PC-9 (cell line): ENCODE measurements around the gene PCMTD2. TPM values are rescaled to one million over a fixed set of nuclear protein-coding genes. Genes with fewer than 3 reads are reported as not detected.

ENCODE experiments used
- BruUV-seq: library from RNA; stranded (reverse); fragments of 400-500 nt; replicated peaks from 2 replicates; lab custom pipeline; 2021; lab: Mats Ljungman, UMichigan
- CTCF ChIA-PET: fragments of 300-600 bp; sonication (Branson Sonifier 250); formaldehyde crosslinking; loops from one replicate; lab custom pipeline; 2022; ENCODE audit warnings: antibody characterized with exemption; lab: Charles Lee
- POLR2A ChIA-PET: fragments of 300-600 bp; sonication (Branson Sonifier 250); formaldehyde crosslinking; loops from one replicate; lab custom pipeline; 2022; ENCODE audit warnings: antibody characterized with exemption; ENCODE audit not compliant: unreplicated experiment; lab: Charles Lee
- DNase-seq, 2 experiments: peaks; one replicate each; pipeline versions ENCODE4 v3.0.0 to v3.0.0-alpha.2; 2015 to 2022; ENCODE audit warnings: mixed read lengths in 1 of 2
- H2AFZ ChIP-seq: fragments of 200-600 bp; sonication (generic); 2 replicates; pipeline ENCODE4 v1.8.1; 2017; ENCODE audit warnings: antibody characterized with exemption
- H3F3A ChIP-seq: fragments of 200-600 bp; sonication (generic); 2 replicates; pipeline ENCODE4 v1.8.1; 2017; ENCODE audit warnings: antibody characterized with exemption, mild to moderate bottlenecking, low read depth; ENCODE audit not compliant: insufficient read depth
- H3K27ac ChIP-seq: fragments of 200-600 bp; sonication (generic); 2 replicates; pipeline ENCODE4 v1.6.1; 2016; ENCODE audit warnings: mixed run types
- H3K27me3 ChIP-seq: fragments of 200-600 bp; sonication (generic); 2 replicates; pipeline ENCODE4 v1.6.1; 2016; ENCODE audit warnings: low read depth, mixed run types; ENCODE audit not compliant: insufficient read depth
- H3K36me3 ChIP-seq: fragments of 200-600 bp; sonication (generic); 2 replicates; pipeline ENCODE4 v1.6.1; 2016; ENCODE audit warnings: low read depth, mixed run types
- H3K4me1 ChIP-seq: fragments of 200-600 bp; sonication (generic); replicated peaks from 2 replicates; pipeline ENCODE4 v1.6.1; 2016; ENCODE audit warnings: mixed run types; ENCODE audit not compliant: insufficient read depth
- H3K4me2 ChIP-seq: fragments of 200-600 bp; sonication (generic); 2 replicates; pipeline ENCODE4 v1.6.1; 2017; ENCODE audit warnings: mixed run types
- H3K4me3 ChIP-seq: fragments of 200-600 bp; sonication (generic); 2 replicates; pipeline ENCODE4 v1.6.1; 2016; ENCODE audit warnings: mixed run types
- H3K79me2 ChIP-seq: fragments of 200-600 bp; sonication (generic); 2 replicates; pipeline ENCODE4 v1.6.1; 2017; ENCODE audit warnings: low read depth, mixed run types
- H3K9me2 ChIP-seq: fragments of 200-600 bp; sonication (generic); 2 replicates; pipeline ENCODE4 v1.8.1; 2017; ENCODE audit warnings: mild to moderate bottlenecking; ENCODE audit not compliant: insufficient read depth
- H3K9me3 ChIP-seq: fragments of 200-600 bp; sonication (generic); 2 replicates; pipeline ENCODE4 v1.8.1; 2016; ENCODE audit warnings: low read depth; ENCODE audit not compliant: insufficient read depth
- H4K20me1 ChIP-seq: fragments of 200-600 bp; sonication (generic); 2 replicates; pipeline ENCODE4 v1.8.1; 2017; ENCODE audit not compliant: insufficient read depth
- CTCF ChIP-seq: fragments of 200-600 bp; sonication (generic); conservative IDR thresholded peaks from 2 replicates; pipeline ENCODE4 v1.6.1; 2017; ENCODE audit warnings: mixed run types, antibody characterized with exemption, mild to moderate bottlenecking, moderate library complexity
- EZH2 ChIP-seq: fragments of 200-600 bp; sonication (generic); IDR thresholded peaks from 2 replicates; pipeline ENCODE4 v1.8.0; 2017; ENCODE audit warnings: antibody characterized with exemption, low read depth
- intact Hi-C: fragments of 100-400 bp; cut with micrococcal nuclease; formaldehyde crosslinking; loops from one replicate; pipeline ENCODE4 v1.10.0; 2022; ENCODE audit not compliant: unreplicated experiment
- total RNA-seq: library from RNA; stranded (reverse); gene quantifications from 2 replicates; pipeline ENCODE4 v1.2.3, GENCODE V29; 2021

PCMTD2 gene
- total RNA-seq, 1 experiment from 2014 or later, result 86.5 TPM

GRCh38 chr20:64228086-64228653 lies 27.4 kb upstream of the PCMTD2 start:
- Histone ChIP-seq H3K36me3 (no peaks in the 10 kb centered on the region), H3K4me1 (no peaks in the 10 kb centered on the region), H3K4me3 (no peak overlapping the region), H3K27me3 (peaks cover 78% of the 10 kb centered on the region), H3K4me2 (no peak overlapping the region), H3K27ac (no peak overlapping the region), H3K9me2 (no peaks in the 10 kb centered on the region), H3K79me2 (no peaks in the 10 kb centered on the region), H3F3A (no peaks in the 10 kb centered on the region), H4K20me1 (no peaks in the 10 kb centered on the region), H2AFZ (no peak overlapping the region), H3K9me3 (no peaks in the 10 kb centered on the region)
- TF ChIP-seq EZH2, result no peak
- no peak for TF ChIP-seq CTCF
- intact Hi-C loops, result no loop called here
- DNase-seq, result no peak
- BruUV-seq, result no TSS peak
- CTCF ChIA-PET, result no interaction called here
- POLR2A ChIA-PET, result no interaction called here

DNA sequence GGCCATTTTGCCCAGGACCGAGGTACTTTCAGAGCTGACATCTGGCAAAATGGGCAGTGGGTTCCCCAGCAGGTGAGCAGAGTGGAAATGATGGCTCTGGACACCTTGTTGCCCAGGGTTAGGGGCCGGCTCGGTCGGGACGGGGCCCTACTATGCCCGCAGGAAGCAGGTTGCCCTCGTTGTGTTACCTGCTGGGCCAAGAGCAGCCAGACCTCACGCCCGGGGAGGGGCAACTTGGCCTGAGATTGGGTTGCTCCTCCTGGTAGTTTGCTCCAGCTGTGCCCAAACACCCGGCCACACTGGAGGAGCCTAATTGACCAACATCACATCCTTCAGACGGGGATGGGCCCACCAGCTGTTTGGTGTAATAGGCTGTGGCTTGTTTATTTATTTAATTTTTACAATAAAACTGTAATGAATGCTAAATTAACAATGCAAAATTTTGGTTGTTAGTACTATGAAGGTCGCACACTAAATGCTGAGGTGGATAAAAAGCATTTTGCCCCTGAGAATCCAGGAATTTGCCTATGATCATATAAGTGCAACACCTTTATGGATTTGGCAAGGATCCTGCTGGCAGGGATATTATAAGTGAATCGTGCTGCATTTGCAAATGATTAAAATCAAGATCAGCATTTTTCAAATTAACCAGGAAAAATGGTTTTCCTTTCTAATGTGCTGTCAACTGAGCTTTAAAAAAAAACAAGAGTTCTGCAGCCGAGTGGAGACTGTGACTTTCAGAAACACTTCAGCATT lies 26.6 kb upstream of the PCMTD2 start:
- Histone ChIP-seq H3K4me2 (no peak overlapping the region), H3K9me2 (no peaks in the 10 kb centered on the region), H3K4me3 (no peak overlapping the region), H3K27ac (no peak overlapping the region), H2AFZ (no peak overlapping the region), H3K9me3 (no peaks in the 10 kb centered on the region), H4K20me1 (no peaks in the 10 kb centered on the region), H3F3A (0 out of 2 replicates have a peak, but pooled peaks cover 4% of the 10 kb centered on the region), H3K79me2 (no peaks in the 10 kb centered on the region), H3K36me3 (no peaks in the 10 kb centered on the region), H3K27me3 (peaks cover 78% of the 10 kb centered on the region), H3K4me1 (no peaks in the 10 kb centered on the region)
- intact Hi-C loops, result no loop called here
- TF ChIP-seq CTCF (no peak), EZH2 (no peak)
- DNase-seq, result no peak
- no TSS peak for BruUV-seq
- CTCF ChIA-PET, result no interaction called here
- POLR2A ChIA-PET, result no interaction called here

DNA sequence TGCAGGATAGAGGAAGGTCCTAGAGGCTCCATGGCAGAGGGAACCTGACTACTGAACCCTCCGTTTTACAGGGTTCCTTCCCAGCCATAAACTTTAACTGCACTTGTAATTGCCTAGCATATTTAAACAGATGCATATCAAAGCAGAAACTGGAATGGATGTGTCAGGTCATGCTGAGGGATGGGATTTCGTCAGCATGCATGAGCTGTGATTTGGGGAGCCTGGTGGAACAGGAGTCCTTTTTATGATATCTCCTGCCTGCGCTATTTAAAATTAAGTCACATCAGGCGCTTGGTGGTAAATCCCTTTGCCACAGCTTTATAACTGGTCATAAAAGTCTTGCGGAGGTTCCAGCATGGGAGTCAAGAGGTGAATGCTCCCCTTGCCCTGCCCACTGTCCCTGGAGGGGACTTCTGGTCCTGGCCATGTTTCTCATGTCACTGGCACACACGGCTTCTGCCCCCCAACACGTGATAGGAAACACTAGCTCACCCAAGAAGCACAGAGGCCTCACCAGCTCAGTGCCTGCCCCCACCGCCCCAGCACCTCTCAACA lies 26.0 kb upstream of the PCMTD2 start:
- POLR2A ChIA-PET, result no interaction called here
- Histone ChIP-seq H3K27ac (no peak overlapping the region), H3K9me3 (no peaks in the 10 kb centered on the region), H3K4me3 (no peak overlapping the region), H3K79me2 (no peaks in the 10 kb centered on the region), H3K4me2 (no peak overlapping the region), H3K9me2 (no peaks in the 10 kb centered on the region), H3F3A (0 out of 2 replicates have a peak, but pooled peaks cover 4% of the 10 kb centered on the region), H2AFZ (no peak overlapping the region), H3K4me1 (no peaks in the 10 kb centered on the region), H3K36me3 (no peaks in the 10 kb centered on the region), H4K20me1 (no peaks in the 10 kb centered on the region), H3K27me3 (peaks cover 74% of the 10 kb centered on the region)
- intact Hi-C loops, result no loop called here
- CTCF ChIA-PET, result no interaction called here
- no peak for DNase-seq
- BruUV-seq, result no TSS peak
- TF ChIP-seq CTCF, result no peak
- TF ChIP-seq EZH2, result no peak
